Hindlimb muscle (tissue), 1 donor: ENCODE measurements around the gene SLC9C2. TPM values are rescaled to one million over a fixed set of nuclear protein-coding genes. Genes with fewer than 3 reads are reported as not detected.
"Not testable (repeated sequence)": the region's sequence is repeated elsewhere in the genome, so short reads cannot be mapped to it uniquely, and the experiment has no call there.

Source experiments
- DNase-seq: peaks from one replicate; pipeline ENCODE4 v3.0.0-alpha.2; 2013
- polyA plus RNA-seq: library from polyadenylated mRNA; unstranded; fragments of 120-200 nt; gene quantifications from one replicate; pipeline ENCODE4 v1.2.1, GENCODE V29; 2013; ENCODE audit not compliant: insufficient read length

Gene SLC9C2
- polyA plus RNA-seq, 1 donor: not detected

DNA sequence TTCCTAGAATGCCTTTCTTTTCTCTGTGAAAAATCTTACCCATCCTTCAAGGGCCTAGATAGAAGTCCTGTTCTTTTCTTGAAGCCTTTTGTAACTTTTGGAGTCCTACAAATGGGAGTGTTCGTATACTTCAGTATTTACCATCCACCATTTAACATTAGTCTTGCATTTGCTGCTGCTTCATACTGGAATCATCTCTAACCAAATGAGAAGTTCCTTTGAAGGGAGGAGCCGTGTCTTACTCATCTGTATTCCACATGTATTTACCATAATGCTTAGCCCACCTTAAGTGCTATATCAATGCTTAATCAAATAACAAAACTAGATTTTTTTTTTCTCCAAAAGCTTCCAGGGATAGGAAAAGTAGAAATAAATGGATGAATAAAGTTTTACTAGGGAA is 118.6 kb downstream of the SLC9C2 start:
- no peak for DNase-seq

DNA sequence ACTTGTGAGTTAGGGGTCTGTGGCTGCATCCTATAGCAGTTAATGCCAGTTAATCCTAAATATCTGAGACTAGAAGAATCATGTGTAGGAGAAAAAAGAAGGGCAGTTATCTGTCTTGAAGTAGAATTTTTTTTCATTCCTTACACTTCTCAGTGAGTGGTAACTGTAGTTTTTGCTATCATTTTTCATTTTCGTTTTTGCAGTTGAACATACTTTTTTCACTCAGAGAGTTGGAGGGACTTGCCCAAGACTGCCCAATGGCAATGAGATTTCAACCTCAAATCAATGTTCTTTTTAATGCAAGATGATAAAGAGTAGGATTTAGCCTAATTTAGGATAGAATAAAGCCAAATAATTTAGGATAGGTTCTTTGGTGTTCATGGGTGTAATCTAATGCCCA is 120.2 kb downstream of the SLC9C2 start:
- no peak for DNase-seq

DNA sequence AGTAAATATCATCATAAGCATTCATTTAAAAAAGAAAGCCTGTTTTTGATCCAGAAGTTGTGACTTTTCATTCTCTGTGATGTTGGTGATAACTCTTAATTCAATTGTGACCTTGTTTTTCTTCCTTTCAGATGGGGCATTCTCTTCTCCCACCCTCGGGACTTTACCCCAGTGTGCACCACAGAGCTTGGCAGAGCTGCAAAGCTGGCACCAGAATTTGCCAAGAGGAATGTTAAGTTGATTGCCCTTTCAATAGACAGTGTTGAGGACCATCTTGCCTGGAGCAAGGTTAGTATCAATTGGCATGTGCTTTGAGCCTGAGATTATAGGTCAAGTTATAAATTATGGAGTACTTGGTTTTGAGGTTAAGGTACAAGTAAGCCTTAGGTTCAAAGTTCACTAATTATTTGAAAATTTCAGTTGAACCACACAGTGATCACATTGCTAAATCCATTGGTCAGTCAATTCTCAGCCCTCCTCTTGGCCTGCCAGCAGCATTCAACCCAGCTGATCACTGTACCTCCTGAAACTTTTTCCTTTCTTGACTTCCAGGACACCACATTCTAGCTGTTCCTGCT is 121.6 kb downstream of the SLC9C2 start:
- no peak for DNase-seq

DNA sequence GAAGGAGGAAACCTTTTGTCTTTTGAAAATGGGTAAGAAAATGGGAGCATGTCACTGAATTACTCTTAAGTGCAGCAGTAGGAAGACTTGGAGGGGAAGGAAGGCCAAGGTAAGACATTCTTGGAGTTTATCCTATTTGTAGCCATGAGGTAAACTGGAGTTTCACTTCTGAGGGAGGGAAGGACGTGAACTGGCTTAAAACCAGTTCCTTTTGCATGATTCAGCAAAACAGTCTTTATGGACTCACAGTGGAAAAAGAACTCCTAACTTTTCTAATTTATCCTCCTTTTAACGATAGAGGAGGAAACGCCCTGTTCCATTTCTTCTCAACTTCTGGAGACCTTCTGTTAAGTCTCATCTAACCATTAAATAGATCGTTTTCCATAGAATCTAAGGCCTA is 123.2 kb downstream of the SLC9C2 start:
- DNase-seq: no peak

DNA sequence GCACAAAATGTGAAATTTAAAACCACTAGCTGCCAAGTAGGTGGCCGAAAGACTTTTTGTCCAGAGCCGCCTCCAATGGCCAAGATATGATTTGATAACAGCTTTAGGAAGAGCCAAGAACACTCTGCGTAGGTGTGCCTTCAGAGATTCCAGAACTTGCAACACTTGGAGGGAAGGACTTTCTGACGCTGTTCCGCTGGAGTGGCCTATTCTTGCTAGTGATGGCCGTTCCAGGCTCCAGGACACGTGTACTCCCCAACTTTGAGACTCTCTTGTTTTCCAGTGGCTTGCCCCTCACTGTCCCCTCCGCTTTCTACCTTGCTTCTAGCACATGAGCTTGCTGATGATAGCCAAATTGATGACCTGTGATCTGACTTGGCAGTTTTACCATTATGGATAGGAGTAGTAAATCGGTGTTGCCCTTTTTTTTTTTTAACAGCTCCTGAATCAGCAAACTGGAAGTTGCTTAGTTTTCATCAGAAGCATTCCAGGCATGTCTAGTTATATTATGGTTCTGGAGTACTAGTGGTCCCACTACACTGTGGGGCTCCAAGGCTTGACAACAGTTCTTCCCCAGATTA is 124.7 kb downstream of the SLC9C2 start:
- DNase-seq: peak; percentile 72

DNA sequence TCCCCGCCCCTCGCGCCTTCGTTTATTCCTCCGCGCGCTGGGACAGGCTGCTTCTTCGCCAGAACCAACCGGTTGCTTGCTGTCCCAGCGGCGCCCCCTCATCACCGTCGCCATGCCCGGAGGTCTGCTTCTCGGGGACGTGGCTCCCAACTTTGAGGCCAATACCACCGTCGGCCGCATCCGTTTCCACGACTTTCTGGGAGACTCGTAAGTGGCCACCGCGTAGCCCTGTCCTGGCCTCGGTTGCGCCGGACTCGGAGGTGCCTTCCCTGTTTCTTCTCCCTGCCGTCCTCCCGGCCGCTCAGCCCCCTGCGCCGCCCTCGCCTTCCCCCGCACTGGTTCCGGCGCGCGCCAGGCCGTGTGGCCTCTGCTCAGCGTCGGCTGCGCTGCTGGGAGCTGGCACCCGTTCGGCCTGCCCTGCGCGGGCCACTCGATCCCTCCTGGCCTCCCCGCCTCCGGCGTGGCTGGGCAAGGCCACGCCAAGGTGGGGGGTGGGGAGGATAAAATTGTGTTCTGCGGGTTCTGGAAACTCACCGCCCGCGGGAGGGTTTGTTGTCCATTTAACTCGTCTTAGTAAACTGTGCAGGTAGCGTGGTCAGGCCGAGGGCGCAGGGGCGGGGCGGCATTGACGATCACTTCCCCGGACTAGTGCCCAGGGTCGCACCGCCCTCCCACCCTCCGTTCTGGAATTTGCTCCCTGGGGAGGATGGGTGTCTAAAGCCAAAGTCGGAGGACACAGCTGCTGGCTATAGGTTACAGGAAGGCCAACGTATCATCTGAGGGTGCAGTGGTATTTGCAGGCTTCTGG is 125.4 kb downstream of the SLC9C2 start, which contains the start of gene PRDX6:
Gene PRDX6 (plus strand): TSS at position 50 of the 808 bp plus-strand sequence. CDS start 63 bp downstream, at position 113.
- peak; percentile 88 for DNase-seq

DNA sequence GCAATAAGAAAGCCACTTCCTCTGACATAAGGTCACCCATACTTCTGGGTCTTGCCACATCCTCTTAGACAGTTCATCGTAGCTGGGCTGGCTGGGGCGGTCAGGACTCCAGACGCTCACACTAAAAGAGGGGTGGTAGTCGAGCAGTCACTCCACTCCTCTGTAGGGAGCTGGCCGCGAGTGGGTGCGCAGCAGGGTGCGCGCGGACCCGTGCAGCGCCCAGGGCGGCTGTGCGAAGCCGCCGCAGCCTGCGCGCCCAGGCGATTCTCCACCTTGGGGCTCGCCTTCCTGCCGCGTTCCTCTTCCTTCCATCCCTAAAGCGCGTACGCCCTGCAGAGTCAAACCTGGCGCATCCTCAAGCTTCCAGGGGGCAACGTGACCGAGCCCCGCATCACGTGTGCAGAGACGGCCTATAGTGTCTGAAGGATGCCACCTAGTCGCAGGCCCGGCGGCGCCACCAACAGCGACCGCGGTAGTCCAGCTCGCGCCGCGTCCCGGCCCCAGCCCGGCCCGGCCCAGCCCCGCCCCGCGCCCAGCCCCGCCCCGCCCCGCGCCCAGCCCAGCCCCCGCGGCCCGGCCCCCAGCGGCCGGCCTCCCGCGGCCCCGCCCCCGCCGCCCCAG is 126.1 kb downstream of the SLC9C2 start:
- DNase-seq: peak; percentile 91

DNA sequence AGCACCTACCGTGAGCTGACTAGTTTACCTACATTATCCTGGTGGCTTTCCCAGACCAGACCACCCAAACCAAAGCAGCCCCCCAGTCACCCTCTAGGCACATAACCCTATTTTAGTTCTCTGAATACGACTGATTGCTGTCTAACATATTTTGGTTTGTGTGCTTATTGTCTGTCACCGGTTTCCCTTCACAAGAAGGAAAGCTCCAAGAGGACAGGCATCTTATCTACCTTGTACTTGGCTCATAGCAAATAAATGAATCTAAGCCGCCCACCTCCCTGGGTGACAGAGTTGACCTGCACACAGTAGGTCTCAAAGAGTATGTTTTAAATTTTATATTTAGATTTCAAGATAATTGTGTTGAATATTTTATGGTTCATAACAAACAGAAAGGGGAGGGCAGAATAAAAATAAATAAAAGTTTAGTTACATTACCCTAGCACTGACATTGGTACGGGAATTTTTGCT is 126.6 kb downstream of the SLC9C2 start:
- no peak for DNase-seq

DNA sequence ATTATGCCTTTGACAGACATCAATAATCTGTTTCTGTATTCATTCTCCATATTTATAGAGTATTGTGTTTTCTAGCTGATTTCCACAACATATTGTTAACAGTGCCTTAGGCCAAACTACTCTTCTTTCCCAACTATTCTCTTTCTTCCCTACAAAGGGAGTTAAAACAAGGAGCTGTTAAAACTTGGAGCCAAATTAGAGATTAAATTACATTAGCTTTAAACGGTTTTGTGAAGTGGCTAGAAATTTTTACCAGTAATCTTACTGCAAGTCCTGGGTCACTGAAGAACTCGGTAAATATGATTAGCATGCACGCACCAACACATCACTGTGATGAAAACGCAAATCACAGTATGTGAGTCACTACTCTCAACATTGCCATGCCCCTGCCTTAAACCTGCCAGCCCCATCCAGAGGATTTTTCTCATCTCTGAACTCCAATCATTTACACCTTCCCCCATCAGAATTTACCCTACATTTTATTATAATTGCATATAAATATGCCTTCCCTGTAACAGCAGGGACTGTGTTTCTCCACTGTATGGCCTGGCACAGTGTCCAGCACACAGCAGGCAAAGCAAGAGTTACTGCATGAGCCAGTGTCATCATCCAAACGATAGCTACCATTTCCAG is 127.2 kb downstream of the SLC9C2 start:
- peak; percentile 6 for DNase-seq

DNA sequence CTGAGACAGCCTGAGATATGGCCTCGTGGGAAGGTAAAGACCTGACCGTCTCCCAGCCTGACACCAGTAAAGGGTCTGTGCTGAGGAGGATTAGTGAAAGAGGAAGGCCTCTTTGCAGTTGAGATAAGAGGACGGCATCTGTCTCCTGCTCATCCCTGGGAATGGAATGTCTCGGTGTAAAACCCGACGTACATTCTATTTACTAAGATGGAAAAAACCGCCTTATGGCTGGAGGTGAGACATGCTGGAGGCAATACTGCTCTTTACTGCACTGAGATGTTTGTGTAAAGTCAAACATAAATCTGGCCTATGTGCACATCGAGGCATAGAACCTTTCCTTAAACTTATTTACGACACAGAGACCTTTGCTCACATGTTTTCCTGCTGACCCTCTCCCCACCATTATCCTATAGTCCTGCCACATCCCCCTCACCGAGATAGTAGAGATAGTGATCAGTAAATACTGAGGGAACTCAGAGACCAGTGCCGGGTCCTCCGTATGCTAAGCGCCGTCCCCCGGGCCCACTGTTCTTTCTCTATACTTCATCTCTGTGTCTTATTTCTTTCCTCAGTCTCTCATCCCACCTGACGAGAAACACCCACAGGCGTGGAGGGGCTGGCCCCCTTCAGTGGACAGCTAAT is 128.0 kb downstream of the SLC9C2 start:
- DNase-seq: not testable (repeated sequence)

DNA sequence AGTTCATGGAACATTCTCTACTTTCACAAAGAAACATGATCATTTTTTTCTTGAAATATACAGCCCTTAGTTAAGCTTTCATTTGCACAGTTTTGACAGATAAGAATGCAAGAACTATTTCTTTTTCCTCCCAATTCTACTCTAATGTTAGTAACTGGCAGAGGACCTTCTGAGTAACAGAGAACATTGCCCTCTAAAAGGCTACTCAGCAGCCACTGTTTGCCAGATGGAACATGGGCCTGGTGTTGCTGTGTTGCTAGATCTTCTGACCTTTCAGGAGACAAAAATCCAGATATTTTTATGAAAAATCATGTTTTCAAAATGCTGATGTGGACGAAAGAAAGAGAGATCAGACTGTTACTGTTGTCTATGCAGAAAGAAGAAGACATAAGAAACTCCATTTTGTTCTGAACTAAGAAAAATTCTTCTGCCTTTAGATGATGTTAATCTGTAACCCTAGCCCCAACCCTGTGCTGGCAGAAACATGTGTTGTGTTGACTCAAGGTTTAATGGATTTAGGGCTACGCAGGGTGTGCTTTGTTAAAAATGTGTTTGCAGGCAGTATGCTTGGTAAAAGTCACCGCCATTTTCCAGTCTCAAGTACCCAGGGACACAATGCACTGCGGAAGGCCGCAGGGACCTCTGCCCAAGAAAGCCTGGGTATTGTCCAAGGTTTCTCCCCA is 128.6 kb downstream of the SLC9C2 start:
- DNase-seq: no peak

DNA sequence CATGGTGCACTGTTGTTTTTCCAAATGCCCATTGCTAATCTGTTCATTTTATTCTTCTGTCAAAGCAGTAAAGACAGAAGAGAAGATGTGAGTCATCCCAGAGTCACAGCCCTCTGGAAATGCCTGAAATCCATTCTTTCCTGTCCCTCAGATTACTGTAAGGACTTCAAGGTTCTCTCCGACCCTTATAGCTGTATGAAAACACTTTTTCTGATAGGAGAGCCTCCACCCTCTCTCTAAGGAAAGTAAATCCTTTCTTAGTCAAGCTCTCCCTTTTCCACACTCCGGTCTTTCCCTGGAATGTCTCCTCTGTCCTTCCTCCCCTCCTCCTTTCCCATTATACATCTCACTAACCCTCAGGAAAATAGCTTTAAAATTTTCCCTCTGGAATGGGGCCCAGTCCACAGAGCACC is 129.3 kb downstream of the SLC9C2 start:
- no peak for DNase-seq

DNA sequence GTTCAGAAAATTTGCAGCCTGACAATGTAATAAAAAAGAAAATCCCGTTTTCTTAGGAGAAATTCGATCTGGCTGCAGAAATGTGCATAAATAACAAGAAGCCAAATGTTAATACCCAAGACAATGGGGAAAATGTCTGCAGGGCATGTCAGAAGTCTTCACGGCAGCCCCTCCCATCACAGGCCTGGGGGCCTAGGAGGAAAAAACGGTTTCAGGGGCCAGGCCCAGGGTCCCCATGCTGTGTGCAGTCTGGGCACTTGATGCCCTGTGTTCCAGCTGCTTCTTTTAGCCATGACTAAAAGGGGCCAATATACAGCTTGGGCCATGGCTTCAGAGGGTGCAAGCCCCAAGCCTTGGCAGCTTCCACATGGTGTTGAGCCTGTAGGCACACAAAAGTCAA is 132.3 kb downstream of the SLC9C2 start:
- DNase-seq: no peak

DNA sequence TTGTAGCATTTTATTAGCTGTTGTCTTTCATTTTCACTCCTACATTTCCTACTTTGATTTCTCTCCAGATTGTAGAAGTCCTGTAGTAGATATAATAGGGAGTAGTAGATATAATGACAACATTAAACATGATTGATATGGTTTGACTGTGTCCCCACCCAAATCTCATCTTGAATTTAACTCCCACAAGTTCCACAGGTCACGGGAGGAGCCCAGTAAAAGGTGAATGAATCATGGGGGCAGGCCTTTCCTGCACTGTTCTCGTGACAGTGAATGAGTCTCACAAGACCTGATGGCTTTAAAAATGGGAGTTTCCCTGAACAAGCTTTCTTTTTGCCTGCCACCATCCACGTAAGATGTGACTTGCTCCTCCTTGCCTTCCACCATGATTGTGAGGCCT is 133.2 kb downstream of the SLC9C2 start:
- no peak for DNase-seq

DNA sequence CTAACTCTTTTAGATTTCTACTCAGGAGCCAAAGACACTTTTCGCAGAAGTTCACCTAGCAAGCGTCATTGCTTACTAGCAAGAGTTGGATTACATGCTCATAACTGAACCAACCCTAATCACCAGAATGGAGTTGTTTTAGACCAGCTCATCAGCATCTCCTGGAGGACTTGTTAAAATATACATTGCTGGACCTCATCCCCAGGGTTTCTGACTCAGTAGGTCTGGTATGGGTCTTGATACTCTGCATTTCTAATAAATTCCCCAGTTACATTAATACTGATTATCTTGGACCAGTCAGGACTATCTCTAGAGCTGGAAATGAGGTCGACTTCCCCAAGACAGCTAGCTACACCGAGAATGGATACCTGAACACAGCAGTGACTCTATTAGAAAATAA is 135.4 kb downstream of the SLC9C2 start:
- DNase-seq: no peak

DNA sequence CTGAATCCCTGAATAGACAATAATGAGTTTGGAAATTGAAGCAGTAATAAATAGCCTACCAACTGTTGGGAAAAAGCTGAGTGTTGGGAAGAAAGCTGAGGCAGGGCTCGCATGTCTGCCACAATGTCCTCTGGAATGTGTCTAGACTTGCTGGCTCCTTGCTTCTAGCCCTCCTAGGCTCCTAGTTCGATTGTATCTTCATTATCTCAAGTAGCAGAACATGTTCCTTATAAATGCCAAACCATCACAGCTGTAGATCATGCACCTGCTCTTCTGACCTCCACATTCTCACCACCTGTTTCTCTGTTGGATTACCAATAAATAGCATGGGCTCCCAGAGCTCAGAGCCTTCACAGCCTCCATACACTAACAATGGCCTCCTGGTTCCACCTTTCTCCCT is 138.7 kb downstream of the SLC9C2 start:
- DNase-seq: not testable (repeated sequence)

DNA sequence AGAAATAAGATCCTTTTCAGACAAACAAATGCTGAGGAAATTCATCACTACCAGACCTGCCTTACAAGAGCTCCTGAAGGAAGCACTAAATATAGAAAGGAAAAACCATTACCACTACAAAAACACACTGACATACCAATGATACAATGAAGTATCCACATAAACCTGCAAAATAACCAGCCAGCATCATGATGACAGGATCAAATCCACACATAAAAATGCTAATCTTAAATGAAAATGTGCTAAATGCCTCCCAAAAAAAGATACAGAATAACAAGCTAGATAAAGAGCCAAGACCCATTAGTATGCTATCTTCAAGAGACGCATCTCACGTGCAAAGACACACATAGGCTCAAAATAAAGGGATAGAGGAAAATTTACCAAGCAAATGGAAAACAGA is 140.2 kb downstream of the SLC9C2 start:
- DNase-seq: not testable (repeated sequence)

DNA sequence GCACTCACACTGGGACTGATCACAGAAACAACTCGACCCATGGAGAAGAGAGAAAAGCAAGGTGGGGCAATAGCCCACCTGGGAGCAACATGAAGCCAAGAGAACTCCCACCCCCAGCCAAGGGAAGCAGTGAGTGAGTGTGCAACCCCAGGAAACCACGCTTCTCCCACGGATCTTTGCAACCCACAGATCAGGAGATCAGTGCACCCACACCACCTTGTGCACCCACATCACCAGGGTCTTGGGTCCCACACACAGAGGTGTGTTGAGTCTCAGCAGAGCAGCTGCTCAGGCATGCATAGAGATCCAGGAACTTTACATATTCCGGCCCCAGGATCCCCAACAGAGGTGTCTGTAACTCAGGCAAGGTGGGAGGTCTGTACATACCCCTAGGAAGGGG is 143.0 kb downstream of the SLC9C2 start:
- no peak for DNase-seq

DNA sequence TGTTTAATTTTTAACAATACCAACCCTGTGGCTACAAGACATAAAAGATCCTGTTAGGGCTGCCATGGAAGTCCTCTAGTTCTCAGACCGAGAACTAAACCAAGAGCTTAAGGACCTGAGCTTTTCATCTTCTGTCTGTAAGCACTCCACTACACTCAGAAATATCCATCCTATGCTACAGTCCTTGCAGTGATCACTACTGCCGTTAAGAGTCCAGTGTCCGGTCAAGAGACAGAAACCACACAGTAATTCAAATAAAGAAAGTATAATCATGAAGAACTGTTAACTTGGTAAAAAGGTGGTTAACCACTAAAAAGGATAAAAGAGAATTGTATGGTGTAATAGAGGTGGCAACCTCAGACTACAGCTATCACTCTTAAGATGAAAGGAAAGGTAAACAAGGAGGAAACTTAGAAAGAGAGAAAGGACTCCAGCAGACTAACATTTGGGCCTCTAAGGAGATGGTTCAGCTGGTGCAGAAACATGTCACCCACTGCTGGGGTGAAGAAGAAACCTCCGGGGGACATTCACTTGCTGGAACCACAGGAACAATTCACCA is 147.8 kb downstream of the SLC9C2 start:
- DNase-seq: no peak

DNA sequence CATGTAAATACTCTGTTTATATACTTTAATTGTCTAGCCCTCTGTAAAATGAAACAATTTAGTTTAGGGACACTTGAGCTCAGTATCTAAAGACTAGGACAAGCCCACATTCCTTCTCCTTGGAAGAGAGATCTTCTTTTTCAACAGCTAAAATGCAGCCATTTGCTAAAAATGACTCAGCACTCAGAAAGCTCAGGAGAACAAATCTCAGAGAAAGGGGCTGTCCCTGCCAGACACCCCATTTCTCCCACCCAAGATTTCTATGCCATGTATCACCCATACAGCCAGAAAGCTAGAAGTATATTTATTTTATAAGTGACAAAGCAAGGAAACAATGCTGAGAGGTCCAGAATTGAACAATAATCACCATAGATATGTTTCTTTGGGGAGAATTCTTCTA is 148.9 kb downstream of the SLC9C2 start:
- DNase-seq: no peak

DNA sequence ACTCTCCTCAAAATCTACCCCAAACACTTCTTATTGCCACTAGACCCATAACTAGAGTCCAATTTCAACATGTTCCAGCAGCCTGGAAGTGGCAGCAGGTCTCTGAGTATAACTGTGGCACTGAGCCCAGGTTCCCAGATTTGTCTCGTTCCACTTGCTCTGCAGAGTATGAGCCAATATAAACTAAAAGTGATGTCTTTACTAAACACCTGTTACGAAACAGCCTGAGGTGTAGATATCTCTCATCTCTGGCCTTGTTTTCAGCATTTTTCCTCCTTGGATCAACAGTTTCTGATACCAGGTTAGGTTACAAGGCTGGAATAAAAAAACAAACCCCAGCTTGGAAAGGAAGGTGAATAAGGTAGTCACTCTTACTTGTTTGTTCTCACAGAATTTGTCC is 150.9 kb downstream of the SLC9C2 start:
- DNase-seq: no peak
